Mononuclear cell (primary cell): ENCODE data around the gene TPST1. TPM values are rescaled to one million over a fixed set of nuclear protein-coding genes. Genes with fewer than 3 reads are reported as not detected.

Source experiments
- H3K27me3 ChIP-seq: 2 replicates; pipeline ENCODE4 v1.6.0; 2011; ENCODE audit warnings: low read length, control low read depth; ENCODE audit not compliant: insufficient read depth
- H3K4me1 ChIP-seq: 2 replicates; pipeline ENCODE4 v1.5.1; 2011; ENCODE audit warnings: mild to moderate bottlenecking, low read length, control low read depth; ENCODE audit not compliant: insufficient read depth
- H3K4me3 ChIP-seq: 2 replicates; pipeline ENCODE4 v1.5.1; 2011; ENCODE audit warnings: mild to moderate bottlenecking, low read length, moderate library complexity
- H3K9me3 ChIP-seq: 2 replicates; pipeline ENCODE4 v1.5.1; 2011; ENCODE audit warnings: low read depth, mild to moderate bottlenecking, control low read depth, low read length
- total RNA-seq: library from RNA; depleted of rRNA; stranded (reverse); fragments of >200 nt; gene quantifications from one replicate; pipeline ENCODE4 v1.2.3, GENCODE V29; 2012

The TPST1 gene
- total RNA-seq, 1 donor = 7.9 TPM

- H3K9me3 ChIP-seq = no peaks in the 10 kb centered on the region
- H3K4me1 ChIP-seq = no peaks in the 10 kb centered on the region
- no peak overlapping the region for H3K4me3 ChIP-seq
- no peaks in the 10 kb centered on the region for H3K27me3 ChIP-seq
These were observed 34.3 kb downstream of the TPST1 start for GRCh38 chr7:66239467-66239856.

GRCh38 chr7:66245008-66245407 lies 39.9 kb downstream of the TPST1 start:
- Histone ChIP-seq H3K4me3 (no peak overlapping the region), H3K9me3 (no peaks in the 10 kb centered on the region), H3K27me3 (no peaks in the 10 kb centered on the region), H3K4me1 (no peaks in the 10 kb centered on the region)

GRCh38 chr7:66246554-66247171 lies 41.5 kb downstream of the TPST1 start:
- no peaks in the 10 kb centered on the region for H3K27me3 ChIP-seq
- no peaks in the 10 kb centered on the region for H3K4me1 ChIP-seq
- no peaks in the 10 kb centered on the region for H3K9me3 ChIP-seq
- H3K4me3 ChIP-seq = no peak overlapping the region

- no peaks in the 10 kb centered on the region for H3K4me1 ChIP-seq
- no peak overlapping the region for H3K4me3 ChIP-seq
- H3K9me3 ChIP-seq = no peaks in the 10 kb centered on the region
- H3K27me3 ChIP-seq = no peaks in the 10 kb centered on the region
These were observed 42.4 kb downstream of the TPST1 start for GRCh38 chr7:66247380-66248078.

- peaks cover 4% of the 10 kb centered on the region for H3K4me1 ChIP-seq
- H3K4me3 ChIP-seq = no peak overlapping the region
These were observed 45.6 kb downstream of the TPST1 start for GRCh38 chr7:66250711-66251110.

GRCh38 chr7:66255534-66256100 lies 50.5 kb downstream of the TPST1 start:
- no peak overlapping the region for H3K4me3 ChIP-seq
- H3K4me1 ChIP-seq = peaks cover 18% of the 10 kb centered on the region
- no peaks in the 10 kb centered on the region for H3K27me3 ChIP-seq
- no peaks in the 10 kb centered on the region for H3K9me3 ChIP-seq

More at GRCh38 chr7:66250711-66251110, 45.6 kb downstream of the TPST1 start:
- no peaks in the 10 kb centered on the region for H3K27me3 ChIP-seq
- no peaks in the 10 kb centered on the region for H3K9me3 ChIP-seq

GRCh38 chr7:66256281-66256680 lies 51.1 kb downstream of the TPST1 start:
- Histone ChIP-seq H3K27me3 (no peaks in the 10 kb centered on the region), H3K4me3 (no peak overlapping the region), H3K9me3 (no peaks in the 10 kb centered on the region), H3K4me1 (peaks cover 18% of the 10 kb centered on the region)

- no peaks in the 10 kb centered on the region for H3K27me3 ChIP-seq
- H3K4me1 ChIP-seq = peaks cover 18% of the 10 kb centered on the region
- H3K4me3 ChIP-seq = no peak overlapping the region
- H3K9me3 ChIP-seq = no peaks in the 10 kb centered on the region
These were observed 52.3 kb downstream of the TPST1 start for GRCh38 chr7:66257481-66257880.

- no peaks in the 10 kb centered on the region for H3K27me3 ChIP-seq
- H3K4me1 ChIP-seq = peaks cover 18% of the 10 kb centered on the region
- no peak overlapping the region for H3K4me3 ChIP-seq
- no peaks in the 10 kb centered on the region for H3K9me3 ChIP-seq
These were observed 53.3 kb downstream of the TPST1 start for GRCh38 chr7:66258409-66258808.

GRCh38 chr7:66261941-66262340 lies 56.8 kb downstream of the TPST1 start:
- Histone ChIP-seq H3K9me3 (peaks cover 27% of the 10 kb centered on the region), H3K4me3 (no peak overlapping the region), H3K4me1 (peaks cover 5% of the 10 kb centered on the region), H3K27me3 (no peaks in the 10 kb centered on the region)

- Histone ChIP-seq H3K4me1 (no peaks in the 10 kb centered on the region), H3K9me3 (peaks cover 27% of the 10 kb centered on the region), H3K27me3 (no peaks in the 10 kb centered on the region), H3K4me3 (no peak overlapping the region)
These were observed 58.8 kb downstream of the TPST1 start for GRCh38 chr7:66263936-66264335.

GRCh38 chr7:66265566-66265965 lies 60.4 kb downstream of the TPST1 start:
- no peaks in the 10 kb centered on the region for H3K4me1 ChIP-seq
- peaks cover 27% of the 10 kb centered on the region for H3K9me3 ChIP-seq
- no peaks in the 10 kb centered on the region for H3K27me3 ChIP-seq
- no peak overlapping the region for H3K4me3 ChIP-seq

GRCh38 chr7:66267249-66267648 lies 62.1 kb downstream of the TPST1 start:
- Histone ChIP-seq H3K9me3 (peaks cover 27% of the 10 kb centered on the region), H3K27me3 (no peaks in the 10 kb centered on the region), H3K4me1 (no peaks in the 10 kb centered on the region), H3K4me3 (no peak overlapping the region)

- no peak overlapping the region for H3K4me3 ChIP-seq
- peaks cover 15% of the 10 kb centered on the region for H3K9me3 ChIP-seq
- no peaks in the 10 kb centered on the region for H3K27me3 ChIP-seq
- H3K4me1 ChIP-seq = no peaks in the 10 kb centered on the region
These were observed 64.8 kb downstream of the TPST1 start for GRCh38 chr7:66269978-66270377.

- Histone ChIP-seq H3K4me1 (no peaks in the 10 kb centered on the region), H3K27me3 (no peaks in the 10 kb centered on the region), H3K9me3 (no peaks in the 10 kb centered on the region), H3K4me3 (no peak overlapping the region)
These were observed 67.2 kb downstream of the TPST1 start for GRCh38 chr7:66272321-66272720.

- no peaks in the 10 kb centered on the region for H3K4me1 ChIP-seq
- H3K4me3 ChIP-seq = no peak overlapping the region
- no peaks in the 10 kb centered on the region for H3K9me3 ChIP-seq
- no peaks in the 10 kb centered on the region for H3K27me3 ChIP-seq
These were observed 71.2 kb downstream of the TPST1 start for GRCh38 chr7:66276363-66276762.
